Lung (tissue), 12 donors: ENCODE results near the gene MRGPRD. TPM values are rescaled to one million over a fixed set of nuclear protein-coding genes. Genes with fewer than 3 reads are reported as not detected.

ENCODE experiments used
- ATAC-seq: fragments of 200-7000 bp; cut with Tn5 transposase; one replicate; pipeline ENCODE4 v1.9.1; 2020; ENCODE audit warnings: moderate number of reproducible peaks; ENCODE audit not compliant: insufficient read depth, low FRiP score
- DNase-seq, 3 donors: peaks; one replicate each; pipeline ENCODE4 v3.0.0-alpha.2; 2013 to 2017
- H3K27ac ChIP-seq, 2 donors: one replicate each; pipeline ENCODE4 v1.5.1; 2013; ENCODE audit warnings: mild to moderate bottlenecking in 2 of 2, moderate library complexity in 2 of 2, control low read depth in 1 of 2, inconsistent platforms in 1 of 2, low read depth in 1 of 2, low read length in 1 of 2
- H3K27me3 ChIP-seq, 3 donors: one replicate each; pipeline ENCODE4 v1.5.1; 2013; ENCODE audit warnings: low read length in 2 of 3; ENCODE audit not compliant: control insufficient read depth in 3 of 3, insufficient read depth in 3 of 3
- H3K36me3 ChIP-seq, 4 donors: one replicate each; pipeline ENCODE4 v1.5.1; 2013; ENCODE audit warnings: low read length in 4 of 4, mild to moderate bottlenecking in 1 of 4, moderate library complexity in 1 of 4; ENCODE audit not compliant: control insufficient read depth in 4 of 4, insufficient read depth in 4 of 4
- H3K4me1 ChIP-seq, 5 donors: one replicate each; pipeline ENCODE4 v1.5.1; 2013; ENCODE audit warnings: low read length in 5 of 5, mild to moderate bottlenecking in 2 of 5, moderate library complexity in 1 of 5; ENCODE audit not compliant: control insufficient read depth in 5 of 5, insufficient read depth in 5 of 5
- H3K4me3 ChIP-seq: one replicate; pipeline ENCODE4 v1.5.1; 2013; ENCODE audit warnings: mild to moderate bottlenecking, control low read depth, moderate library complexity
- H3K9ac ChIP-seq, 2 donors: one replicate each; pipeline ENCODE4 v1.5.1; 2013; ENCODE audit warnings: low read length in 2 of 2, control low read depth in 1 of 2; ENCODE audit not compliant: insufficient read depth in 1 of 2
- H3K9me3 ChIP-seq, 4 donors: one replicate each; pipeline ENCODE4 v1.5.1; 2013; ENCODE audit warnings: low read length in 3 of 4, mild to moderate bottlenecking in 1 of 4, moderate library complexity in 1 of 4; ENCODE audit not compliant: control insufficient read depth in 4 of 4, insufficient read depth in 3 of 4
- WGBS, 2 donors: extraction: QIAGEN DNeasy Blood & Tissue Kit; methylation state at CpG; one replicate each; pipeline ENCODE4 v1.1.7; 2013; 5-methylcytosine and 5-hydroxymethylcytosine counted together
- polyA plus RNA-seq, 2 donors: library from polyadenylated mRNA; stranded (reverse); fragments of 200-250 nt; gene quantifications; one replicate each; pipeline ENCODE4 v1.2.1, GENCODE V29; 2013
- total RNA-seq, 2 donors: library from RNA; depleted of rRNA in 1 of 2; stranded (reverse); fragments of >200 nt in 1 of 2; gene quantifications; one replicate each; pipeline ENCODE4 v1.2.1, GENCODE V29; 2014 to 2021
- TF ChIP-seq, protein P1 (sequence below): IDR thresholded peaks from 2 replicates; pipeline ENCODE4 v1.5.1; 2012; ENCODE audit warnings: mild to moderate bottlenecking; ENCODE audit errors: control extremely low read depth, extremely low read depth
- donor health status: control.
- donor health status: control.
- donor health status: Bipolar disorder and iron deficiency.
- donor health status: healthy.
- donor health status: DM: yes; HTN: yes; CAD: no.

Gene MRGPRD
- total and polyA plus RNA-seq, 4 donors: not detected

DNA sequence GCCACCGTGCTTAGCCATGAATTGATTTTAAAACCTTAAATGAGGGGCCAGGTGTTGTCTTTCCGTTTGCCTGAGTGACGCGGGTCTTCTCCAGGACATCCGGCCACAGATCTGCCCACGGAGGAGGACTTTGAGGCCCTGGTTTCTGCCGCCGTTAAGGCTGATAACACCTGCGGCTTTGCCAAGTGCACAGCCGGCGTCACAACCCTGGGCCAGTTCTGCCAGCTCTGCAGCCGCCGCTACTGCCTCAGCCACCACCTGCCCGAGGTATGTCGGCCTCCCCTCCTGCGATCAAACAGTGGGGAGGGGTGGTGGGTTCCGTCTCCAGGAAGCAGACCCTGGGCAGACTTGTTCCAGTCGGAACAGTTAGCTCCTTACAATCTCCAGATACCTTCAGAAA is 42.7 kb downstream of the MRGPRD start:
- Histone ChIP-seq H3K9ac (no peak overlapping the region), H3K9me3 (no peaks in the 10 kb centered on the region), H3K36me3 (peaks cover 13 to 69% (median 21%) of the 10 kb centered on the region in 4 donors), H3K4me3 (no peak overlapping the region), H3K27me3 (no peaks in the 10 kb centered on the region), H3K4me1 (no peaks in the 10 kb centered on the region), H3K27ac (no peak overlapping the region)
- TF ChIP-seq, protein P1, sequence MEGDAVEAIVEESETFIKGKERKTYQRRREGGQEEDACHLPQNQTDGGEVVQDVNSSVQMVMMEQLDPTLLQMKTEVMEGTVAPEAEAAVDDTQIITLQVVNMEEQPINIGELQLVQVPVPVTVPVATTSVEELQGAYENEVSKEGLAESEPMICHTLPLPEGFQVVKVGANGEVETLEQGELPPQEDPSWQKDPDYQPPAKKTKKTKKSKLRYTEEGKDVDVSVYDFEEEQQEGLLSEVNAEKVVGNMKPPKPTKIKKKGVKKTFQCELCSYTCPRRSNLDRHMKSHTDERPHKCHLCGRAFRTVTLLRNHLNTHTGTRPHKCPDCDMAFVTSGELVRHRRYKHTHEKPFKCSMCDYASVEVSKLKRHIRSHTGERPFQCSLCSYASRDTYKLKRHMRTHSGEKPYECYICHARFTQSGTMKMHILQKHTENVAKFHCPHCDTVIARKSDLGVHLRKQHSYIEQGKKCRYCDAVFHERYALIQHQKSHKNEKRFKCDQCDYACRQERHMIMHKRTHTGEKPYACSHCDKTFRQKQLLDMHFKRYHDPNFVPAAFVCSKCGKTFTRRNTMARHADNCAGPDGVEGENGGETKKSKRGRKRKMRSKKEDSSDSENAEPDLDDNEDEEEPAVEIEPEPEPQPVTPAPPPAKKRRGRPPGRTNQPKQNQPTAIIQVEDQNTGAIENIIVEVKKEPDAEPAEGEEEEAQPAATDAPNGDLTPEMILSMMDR: no peak
- 91 to 97% methylated on average over 18 of the region's 18 CpGs for WGBS, 2 donors
- no peak for DNase-seq
- no peak for ATAC-seq

DNA sequence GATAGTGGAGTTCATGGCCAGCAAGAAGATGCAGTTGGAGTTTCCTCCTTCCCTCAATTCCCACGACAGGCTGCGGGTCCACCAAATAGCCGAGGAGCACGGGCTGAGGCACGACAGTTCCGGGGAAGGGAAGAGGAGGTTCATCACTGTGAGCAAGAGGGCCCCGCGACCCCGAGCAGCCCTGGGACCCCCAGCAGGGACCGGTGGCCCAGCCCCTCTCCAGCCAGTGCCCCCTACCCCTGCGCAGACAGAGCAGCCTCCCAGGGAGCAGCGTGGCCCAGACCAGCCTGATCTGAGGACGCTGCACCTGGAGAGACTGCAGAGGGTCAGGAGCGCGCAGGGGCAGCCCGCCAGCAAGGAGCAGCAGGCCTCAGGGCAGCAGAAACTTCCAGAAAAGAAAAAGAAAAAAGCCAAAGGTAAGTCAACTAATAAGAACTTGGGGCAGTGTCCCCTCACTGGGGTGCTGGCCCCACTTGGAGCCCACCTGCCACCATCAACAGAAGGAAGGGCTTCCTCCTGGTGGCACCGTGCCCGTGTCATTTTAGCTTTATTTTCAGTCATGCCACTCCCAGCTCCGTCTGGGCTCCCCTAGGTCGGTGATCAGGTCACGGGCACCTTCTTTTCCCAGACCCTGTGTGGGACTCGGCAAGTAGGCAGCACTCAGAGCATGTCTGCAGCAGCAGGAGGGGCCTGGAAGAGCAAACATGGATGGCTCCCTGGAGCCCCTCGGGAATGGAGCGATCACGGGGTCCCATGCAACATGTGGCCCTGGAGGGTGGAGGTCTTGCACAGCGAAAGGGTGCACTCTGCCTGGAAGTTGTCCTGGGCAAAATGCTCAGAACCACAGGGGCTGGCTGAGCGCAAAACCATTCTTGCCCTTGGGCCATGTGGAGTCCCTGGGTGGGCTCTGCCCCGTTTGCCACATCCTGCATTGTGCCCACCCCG is 43.8 kb downstream of the MRGPRD start:
- 91 to 94% methylated on average over 29 of the region's 29 CpGs for WGBS, 2 donors
- Histone ChIP-seq H3K27ac (no peak overlapping the region), H3K4me3 (no peak overlapping the region), H3K9me3 (no peaks in the 10 kb centered on the region), H3K4me1 (no peaks in the 10 kb centered on the region), H3K9ac (no peak overlapping the region), H3K36me3 (peaks cover 13 to 72% (median 21%) of the 10 kb centered on the region in 4 donors), H3K27me3 (no peaks in the 10 kb centered on the region)
- DNase-seq (no peak), ATAC-seq (no peak)
- TF ChIP-seq, protein P1: no peak

DNA sequence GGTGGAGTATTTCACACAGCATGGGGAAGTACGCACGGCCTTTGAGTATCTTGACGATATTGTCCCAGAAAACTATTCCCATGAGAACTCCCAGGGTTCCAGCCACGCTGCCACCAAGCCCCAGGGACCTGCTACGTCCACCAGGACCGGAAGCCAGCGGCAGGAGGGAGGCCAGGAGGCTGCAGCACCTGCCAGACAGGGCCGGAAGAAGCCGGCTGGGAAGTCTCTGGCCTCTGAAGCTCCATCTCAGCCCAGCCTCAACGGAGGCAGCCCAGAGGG is 44.5 kb downstream of the MRGPRD start:
- H3K4me1 ChIP-seq: no peaks in the 10 kb centered on the region
- H3K4me3 ChIP-seq: no peak overlapping the region
- no peaks in the 10 kb centered on the region for H3K9me3 ChIP-seq
- DNase-seq: no peak
- no peaks in the 10 kb centered on the region for H3K27me3 ChIP-seq
- H3K36me3 ChIP-seq: peaks cover 13 to 73% (median 21%) of the 10 kb centered on the region in 4 donors
- H3K9ac ChIP-seq: no peak overlapping the region
- no peak for ATAC-seq
- 92 to 93% methylated on average over 10 of the region's 10 CpGs for WGBS, 2 donors
- TF ChIP-seq, protein P1: no peak
- H3K27ac ChIP-seq: no peak overlapping the region
